WTC11 (cell line): Measurements from ENCODE around the gene ERC2. TPM values are rescaled to one million over a fixed set of nuclear protein-coding genes. Genes with fewer than 3 reads are reported as not detected.

Experiments
- ATAC-seq: fragments of 200-7000 bp; cut with Tn5 transposase; 2 replicates; pipeline ENCODE4 v1.10.0; 2021; ENCODE audit warnings: mild to moderate bottlenecking, moderate library complexity
- CTCF ChIA-PET: fragments of 300-600 bp; sonication (Branson Sonifier 250); formaldehyde crosslinking; loops from one replicate; lab custom pipeline; 2021; ENCODE audit warnings: antibody characterized with exemption; lab: Charles Lee
- POLR2A ChIA-PET: fragments of 350-600 bp; sonication (Branson Sonifier 250); formaldehyde crosslinking; loops from one replicate; lab custom pipeline; 2021; ENCODE audit warnings: antibody characterized with exemption; lab: Charles Lee
- DNase-seq: peaks from one replicate; pipeline ENCODE4 v3.0.0; 2021; ENCODE audit warnings: low spot score
- H3K27ac Mint-ChIP-seq: 2 replicates; pipeline ENCODE4 v1.8.0; 2021; ENCODE audit warnings: mixed read lengths
- H3K27me3 Mint-ChIP-seq: 2 replicates; pipeline ENCODE4 v1.8.0; 2021; ENCODE audit warnings: low read depth, mild to moderate bottlenecking, moderate library complexity, mixed read lengths
- H3K36me3 Mint-ChIP-seq: 2 replicates; pipeline ENCODE4 v1.8.0; 2021; ENCODE audit warnings: mixed read lengths
- H3K4me1 Mint-ChIP-seq: 2 replicates; pipeline ENCODE4 v1.8.0; 2022; ENCODE audit warnings: mixed read lengths
- H3K4me3 Mint-ChIP-seq: 2 replicates; pipeline ENCODE4 v1.8.0; 2021; ENCODE audit warnings: mild to moderate bottlenecking, moderate library complexity, mixed read lengths
- H3K9me3 Mint-ChIP-seq: 2 replicates; pipeline ENCODE4 v1.8.0; 2021; ENCODE audit warnings: mixed read lengths
- ATF2 ChIP-seq: sonication (generic); formaldehyde crosslinking; IDR thresholded peaks from 2 replicates; pipeline ENCODE4 v1.8.1; 2022; ENCODE audit warnings: low read depth, missing genetic modification reagents, borderline replicate concordance
- ATF3 ChIP-seq: sonication (generic); formaldehyde crosslinking; conservative IDR thresholded peaks from 2 replicates; pipeline ENCODE4 v1.8.1; 2022; ENCODE audit warnings: mild to moderate bottlenecking, missing genetic modification reagents
- CBFB ChIP-seq: sonication (generic); formaldehyde crosslinking; IDR thresholded peaks from 2 replicates; pipeline ENCODE4 v1.8.1; 2022; ENCODE audit warnings: mild to moderate bottlenecking, low read depth, missing genetic modification reagents
- EMX1 ChIP-seq: fragments of 250-450 bp; sonication (Bioruptor Pico); IDR thresholded peaks from 2 replicates; pipeline ENCODE4 v1.8.0; 2021; ENCODE audit warnings: mild to moderate bottlenecking
- IRF2 ChIP-seq: sonication (generic); formaldehyde crosslinking; IDR thresholded peaks from 2 replicates; pipeline ENCODE4 v1.8.0; 2022; ENCODE audit warnings: low read depth, missing genetic modification reagents, borderline replicate concordance
- JAZF1 ChIP-seq: fragments of 250-450 bp; sonication (Bioruptor Pico); IDR thresholded peaks from 2 replicates; pipeline ENCODE4 v1.9.0; 2021; ENCODE audit warnings: moderate library complexity, mild to moderate bottlenecking, inconsistent platforms
- MXD4 ChIP-seq: fragments of 250-450 bp; sonication (Bioruptor Pico); IDR thresholded peaks from 2 replicates; pipeline ENCODE4 v1.8.0; 2021; ENCODE audit warnings: mild to moderate bottlenecking, moderate library complexity, borderline replicate concordance
- NFYB ChIP-seq: sonication (generic); formaldehyde crosslinking; conservative IDR thresholded peaks from 2 replicates; pipeline ENCODE4 v1.8.0; 2022; ENCODE audit warnings: low read depth, missing genetic modification reagents
- NR3C1 ChIP-seq: sonication (generic); formaldehyde crosslinking; conservative IDR thresholded peaks from 2 replicates; pipeline ENCODE4 v1.8.1; 2023; ENCODE audit warnings: low read depth, mild to moderate bottlenecking, missing genetic modification reagents
- OVOL2 ChIP-seq: fragments of 250-450 bp; sonication (Bioruptor Pico); IDR thresholded peaks from 2 replicates; pipeline ENCODE4 v1.9.0; 2021; ENCODE audit warnings: mild to moderate bottlenecking, borderline replicate concordance
- SMAD3 ChIP-seq: sonication (generic); formaldehyde crosslinking; IDR thresholded peaks from 2 replicates; pipeline ENCODE4 v1.8.0; 2022; ENCODE audit warnings: missing genetic modification reagents, mild to moderate bottlenecking, borderline replicate concordance
- TCF7 ChIP-seq: sonication (generic); formaldehyde crosslinking; IDR thresholded peaks from 2 replicates; pipeline ENCODE4 v1.8.0; 2022; ENCODE audit warnings: mild to moderate bottlenecking, low read depth, missing genetic modification reagents, moderate library complexity
- TP53 ChIP-seq: sonication (generic); formaldehyde crosslinking; IDR thresholded peaks from 2 replicates; pipeline ENCODE4 v1.8.1; 2023; ENCODE audit warnings: mild to moderate bottlenecking, missing genetic modification reagents
- ZNF512 ChIP-seq: sonication (generic); formaldehyde crosslinking; IDR thresholded peaks from 2 replicates; pipeline ENCODE4 v1.8.1; 2022; ENCODE audit warnings: missing genetic modification reagents, borderline replicate concordance
- total RNA-seq: library from RNA; stranded (reverse); gene quantifications from 3 replicates; pipeline ENCODE4 v1.2.3, GENCODE V29; 2021
- TF ChIP-seq, protein P1 (sequence below): sonication (generic); formaldehyde crosslinking; IDR thresholded peaks from 2 replicates; pipeline ENCODE4 v1.8.0; 2023; ENCODE audit warnings: missing genetic modification reagents
- TF ChIP-seq, protein P2 (sequence below): fragments of 250-450 bp; sonication (Bioruptor Pico); IDR thresholded peaks from 2 replicates; pipeline ENCODE4 v2.1.2; 2022; ENCODE audit warnings: mild to moderate bottlenecking, moderate library complexity
- TF ChIP-seq, protein P3 (sequence below): fragments of 250-450 bp; sonication (Bioruptor Pico); IDR thresholded peaks from 2 replicates; pipeline ENCODE4 v1.9.0; 2021; ENCODE audit warnings: mild to moderate bottlenecking, borderline replicate concordance

The ERC2 gene
- total RNA-seq, 1 experiment from 2014 or later, result 23.5 TPM

DNA sequence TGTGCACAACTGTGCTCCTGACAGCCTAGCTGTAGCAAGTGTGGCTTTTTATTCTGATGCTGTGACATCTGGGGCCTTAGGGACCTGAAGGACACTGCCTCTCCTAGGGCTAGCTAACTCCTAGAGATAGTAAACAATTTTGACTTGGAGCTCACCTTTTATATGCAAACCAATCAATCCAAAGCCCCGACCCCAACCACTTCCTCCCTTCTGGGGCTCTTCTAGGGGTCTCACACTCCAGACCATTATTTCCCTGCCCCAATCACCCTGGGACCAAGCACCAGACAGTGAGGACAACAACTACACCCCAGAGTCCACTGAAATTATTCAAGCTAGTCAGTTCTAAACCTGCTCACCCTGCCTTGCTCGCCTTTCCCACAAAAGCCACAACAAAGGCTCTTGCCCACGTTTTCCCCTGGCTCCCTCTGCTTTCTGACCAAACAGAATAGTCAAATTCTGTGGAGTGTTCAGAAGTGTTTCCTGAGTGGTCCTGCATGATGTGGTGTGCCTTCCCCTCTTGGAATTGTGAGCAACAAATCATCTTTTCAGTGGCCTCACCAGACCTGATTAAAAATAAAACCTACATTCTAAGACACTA is 897.0 kb downstream of the ERC2 start:
- DNase-seq, result no peak

GRCh38 chr3:55570271-55570711 is 898.0 kb downstream of the ERC2 start:
- DNase-seq (no peak), ATAC-seq (no peak)
- H3K36me3 Mint-ChIP-seq, result no peaks in the 10 kb centered on the region
- ChIA-PET POLR2A (interaction anchor here (0.6 kb wide), 1 partner anchor 34 kb away, joined by 3 read pairs; no protein-coding TSS in a partner anchor), CTCF (interaction anchor here (0.6 kb wide), 1 partner anchor 33 kb away, joined by 4 read pairs; no protein-coding TSS in a partner anchor)
- no peaks in the 10 kb centered on the region; the same call in 1 of the 2 replicates for H3K27me3 Mint-ChIP-seq
- TF ChIP-seq NR3C1 (CRISPR knock-in tag) (no peak), SMAD3 (no peak), CBFB (CRISPR knock-in tag) (no peak), JAZF1 (CRISPR knock-in tag) (no peak)
- TF ChIP-seq, protein P1, sequence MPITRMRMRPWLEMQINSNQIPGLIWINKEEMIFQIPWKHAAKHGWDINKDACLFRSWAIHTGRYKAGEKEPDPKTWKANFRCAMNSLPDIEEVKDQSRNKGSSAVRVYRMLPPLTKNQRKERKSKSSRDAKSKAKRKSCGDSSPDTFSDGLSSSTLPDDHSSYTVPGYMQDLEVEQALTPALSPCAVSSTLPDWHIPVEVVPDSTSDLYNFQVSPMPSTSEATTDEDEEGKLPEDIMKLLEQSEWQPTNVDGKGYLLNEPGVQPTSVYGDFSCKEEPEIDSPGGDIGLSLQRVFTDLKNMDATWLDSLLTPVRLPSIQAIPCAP (CRISPR knock-in tag), result no peak
- H3K4me1 Mint-ChIP-seq, result peaks cover 39% of the 10 kb centered on the region
- H3K9me3 Mint-ChIP-seq, result no peaks in the 10 kb centered on the region
- H3K4me3 Mint-ChIP-seq, result no peak overlapping the region
- H3K27ac Mint-ChIP-seq, result no peak overlapping the region

More for the DNA sequence above, 897.0 kb downstream of the ERC2 start:
- TF ChIP-seq CBFB (CRISPR knock-in tag) (no peak), ATF3 (no peak), ATF2 (CRISPR knock-in tag) (no peak), NFYB (no peak), OVOL2 (no peak), ZNF512 (CRISPR knock-in tag) (no peak), TCF7 (no peak), EMX1 (CRISPR knock-in tag) (no peak), TP53 (CRISPR knock-in tag) (no peak)
- TF ChIP-seq, protein P2, sequence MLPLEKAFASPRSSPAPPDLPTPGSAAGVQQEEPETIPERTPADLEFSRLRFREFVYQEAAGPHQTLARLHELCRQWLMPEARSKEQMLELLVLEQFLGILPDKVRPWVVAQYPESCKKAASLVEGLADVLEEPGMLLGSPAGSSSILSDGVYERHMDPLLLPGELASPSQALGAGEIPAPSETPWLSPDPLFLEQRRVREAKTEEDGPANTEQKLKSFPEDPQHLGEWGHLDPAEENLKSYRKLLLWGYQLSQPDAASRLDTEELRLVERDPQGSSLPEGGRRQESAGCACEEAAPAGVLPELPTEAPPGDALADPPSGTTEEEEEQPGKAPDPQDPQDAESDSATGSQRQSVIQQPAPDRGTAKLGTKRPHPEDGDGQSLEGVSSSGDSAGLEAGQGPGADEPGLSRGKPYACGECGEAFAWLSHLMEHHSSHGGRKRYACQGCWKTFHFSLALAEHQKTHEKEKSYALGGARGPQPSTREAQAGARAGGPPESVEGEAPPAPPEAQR (CRISPR knock-in tag), result no peak
- TF ChIP-seq, all 79 proteins: peak for 0
- no peaks in the 10 kb centered on the region for H3K9me3 Mint-ChIP-seq
- ChIA-PET CTCF (interaction anchor here (0.7 to 2.4 kb wide), 13 partner anchors 9 to 151 kb away, joined by 3 to 7 read pairs (median 4); partner anchors contain the start of gene WNT5A), POLR2A (interaction anchor here (0.7 to 1.3 kb wide), 2 partner anchors 64 to 78 kb away, joined by 4 to 5 read pairs; no protein-coding TSS in a partner anchor)
- H3K4me3 Mint-ChIP-seq, result peak overlapping the region; percentile 11
- H3K27ac Mint-ChIP-seq, result peak overlapping the region; percentile 96
- H3K27me3 Mint-ChIP-seq, result no peaks in the 10 kb centered on the region; the same call in 1 of the 2 replicates
- H3K36me3 Mint-ChIP-seq, result no peaks in the 10 kb centered on the region
- ATAC-seq, result peak; percentile 13
- H3K4me1 Mint-ChIP-seq, result peaks cover 40% of the 10 kb centered on the region

GRCh38 chr3:55569033-55569599 is 899.2 kb downstream of the ERC2 start:
- H3K4me3 Mint-ChIP-seq, result no peak overlapping the region
- TF ChIP-seq TP53 (CRISPR knock-in tag) (no peak), MXD4 (no peak), IRF2 (CRISPR knock-in tag) (no peak)
- TF ChIP-seq, protein P3, sequence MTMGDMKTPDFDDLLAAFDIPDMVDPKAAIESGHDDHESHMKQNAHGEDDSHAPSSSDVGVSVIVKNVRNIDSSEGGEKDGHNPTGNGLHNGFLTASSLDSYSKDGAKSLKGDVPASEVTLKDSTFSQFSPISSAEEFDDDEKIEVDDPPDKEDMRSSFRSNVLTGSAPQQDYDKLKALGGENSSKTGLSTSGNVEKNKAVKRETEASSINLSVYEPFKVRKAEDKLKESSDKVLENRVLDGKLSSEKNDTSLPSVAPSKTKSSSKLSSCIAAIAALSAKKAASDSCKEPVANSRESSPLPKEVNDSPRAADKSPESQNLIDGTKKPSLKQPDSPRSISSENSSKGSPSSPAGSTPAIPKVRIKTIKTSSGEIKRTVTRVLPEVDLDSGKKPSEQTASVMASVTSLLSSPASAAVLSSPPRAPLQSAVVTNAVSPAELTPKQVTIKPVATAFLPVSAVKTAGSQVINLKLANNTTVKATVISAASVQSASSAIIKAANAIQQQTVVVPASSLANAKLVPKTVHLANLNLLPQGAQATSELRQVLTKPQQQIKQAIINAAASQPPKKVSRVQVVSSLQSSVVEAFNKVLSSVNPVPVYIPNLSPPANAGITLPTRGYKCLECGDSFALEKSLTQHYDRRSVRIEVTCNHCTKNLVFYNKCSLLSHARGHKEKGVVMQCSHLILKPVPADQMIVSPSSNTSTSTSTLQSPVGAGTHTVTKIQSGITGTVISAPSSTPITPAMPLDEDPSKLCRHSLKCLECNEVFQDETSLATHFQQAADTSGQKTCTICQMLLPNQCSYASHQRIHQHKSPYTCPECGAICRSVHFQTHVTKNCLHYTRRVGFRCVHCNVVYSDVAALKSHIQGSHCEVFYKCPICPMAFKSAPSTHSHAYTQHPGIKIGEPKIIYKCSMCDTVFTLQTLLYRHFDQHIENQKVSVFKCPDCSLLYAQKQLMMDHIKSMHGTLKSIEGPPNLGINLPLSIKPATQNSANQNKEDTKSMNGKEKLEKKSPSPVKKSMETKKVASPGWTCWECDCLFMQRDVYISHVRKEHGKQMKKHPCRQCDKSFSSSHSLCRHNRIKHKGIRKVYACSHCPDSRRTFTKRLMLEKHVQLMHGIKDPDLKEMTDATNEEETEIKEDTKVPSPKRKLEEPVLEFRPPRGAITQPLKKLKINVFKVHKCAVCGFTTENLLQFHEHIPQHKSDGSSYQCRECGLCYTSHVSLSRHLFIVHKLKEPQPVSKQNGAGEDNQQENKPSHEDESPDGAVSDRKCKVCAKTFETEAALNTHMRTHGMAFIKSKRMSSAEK (CRISPR knock-in tag), result no peak
- no peaks in the 10 kb centered on the region; the same call in 1 of the 2 replicates for H3K27me3 Mint-ChIP-seq
- H3K36me3 Mint-ChIP-seq, result no peaks in the 10 kb centered on the region
- ATAC-seq (no peak), DNase-seq (no peak)
- H3K4me1 Mint-ChIP-seq, result peaks cover 45% of the 10 kb centered on the region
- no peak overlapping the region for H3K27ac Mint-ChIP-seq
- H3K9me3 Mint-ChIP-seq, result no peaks in the 10 kb centered on the region
- ChIA-PET POLR2A (no interaction called here), CTCF (interaction anchor here (0.7 kb wide), 1 partner anchor 48 kb away, joined by 4 read pairs; no protein-coding TSS in a partner anchor)
